ENCODE measurements around the gene FAM72B. TPM values are rescaled to one million over a fixed set of nuclear protein-coding genes. Genes with fewer than 3 reads are reported as not detected.
A peak's percentile ranks its signal among the peaks of the same experiment; 100 is the strongest.
"Not testable (repeated sequence)": the region's sequence is repeated elsewhere in the genome, so short reads cannot be mapped to it uniquely, and the experiment has no call there.

Gene FAM72B
- 2.1 and 3.1 TPM in 2 replicates for polyA plus RNA-seq (2011; rRNA removed)
- polyA minus RNA-seq (2011; rRNA and poly(A)+ RNA removed), result 1.2 and 2.4 TPM in 2 replicates

- H3K4me3 ChIP-seq (ENCODE audit: low read depth, low read length), result peak within 1 kb of the TSS; percentile 42
- CTCF ChIA-PET; H3K36me3 ChIP-seq (ENCODE audit: control insufficient read depth, insufficient read depth, low read length); POLR2A ChIA-PET; H3K27me3 ChIP-seq (ENCODE audit: control insufficient read depth, insufficient read depth, low read length): not testable (repeated sequence)
- DNase-seq (ENCODE audit: low read depth), result peak; percentile 100
Measured at GRCh38 chr1:121184290-121185127, at the start of gene FAM72B, which contains the start of gene SRGAP2C. TSS of gene FAM72B (minus strand) at chr1:121184340. CDS start at chr1:121183489, 851 bp downstream. TSS of gene SRGAP2C (plus strand) at chr1:121184975. CDS start at chr1:121187447, 2,472 bp downstream.

- CTCF ChIA-PET; DNase-seq (ENCODE audit: low read depth); POLR2A ChIA-PET; H3K4me3 ChIP-seq (ENCODE audit: low read depth, low read length); H3K36me3 ChIP-seq (ENCODE audit: control insufficient read depth, insufficient read depth, low read length); H3K27me3 ChIP-seq (ENCODE audit: control insufficient read depth, insufficient read depth, low read length): not testable (repeated sequence)
Measured at GRCh38 chr1:121232445-121233125, 48.4 kb upstream of the FAM72B start.

DNA sequence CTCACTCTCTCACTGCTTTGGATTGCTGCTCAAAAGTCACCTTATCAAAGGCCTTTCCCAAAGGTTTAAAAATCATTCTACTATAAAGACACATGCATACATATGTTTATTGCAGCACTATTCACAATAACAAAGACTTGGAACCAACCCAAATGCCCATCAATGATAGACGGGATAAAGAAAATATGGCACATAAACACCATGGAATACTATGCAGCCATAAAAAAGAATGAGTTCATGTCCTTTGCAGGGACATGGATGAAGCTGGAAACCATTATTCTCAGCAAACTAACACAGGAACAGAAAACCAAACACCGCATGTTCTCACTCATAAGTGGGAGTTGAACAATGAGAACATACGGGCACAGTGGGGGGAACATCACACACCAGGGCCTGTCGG is 46.5 kb upstream of the FAM72B start:
- H3K4me3 ChIP-seq (ENCODE audit: low read depth, low read length); H3K27me3 ChIP-seq (ENCODE audit: control insufficient read depth, insufficient read depth, low read length); DNase-seq (ENCODE audit: low read depth); POLR2A ChIA-PET; CTCF ChIA-PET; H3K36me3 ChIP-seq (ENCODE audit: control insufficient read depth, insufficient read depth, low read length): not testable (repeated sequence)

- POLR2A ChIA-PET, CTCF ChIA-PET: not testable (repeated sequence)
Measured at GRCh38 chr1:121227544-121228330, 43.6 kb upstream of the FAM72B start.

DNA sequence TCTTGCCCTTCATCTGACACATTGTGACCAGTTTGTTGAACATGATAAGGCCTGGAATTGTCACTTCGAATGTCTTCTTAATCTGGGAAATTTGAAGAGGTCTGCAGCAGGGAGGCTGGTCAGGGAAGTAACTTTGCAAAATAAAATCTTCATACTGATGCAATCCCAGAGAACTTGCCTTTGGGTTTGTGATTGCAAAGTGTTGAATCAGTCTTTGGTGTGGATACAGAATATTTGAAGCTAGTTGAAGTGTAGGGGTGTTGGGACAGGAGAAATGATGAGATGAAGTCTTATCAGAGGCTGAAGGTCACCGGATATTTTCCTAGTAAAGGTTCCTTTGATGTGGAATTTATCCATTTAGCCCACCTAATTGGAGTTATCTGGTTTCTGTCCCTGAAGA is 42.8 kb upstream of the FAM72B start:
- H3K4me3 ChIP-seq (ENCODE audit: low read depth, low read length); H3K27me3 ChIP-seq (ENCODE audit: control insufficient read depth, insufficient read depth, low read length); POLR2A ChIA-PET; H3K36me3 ChIP-seq (ENCODE audit: control insufficient read depth, insufficient read depth, low read length); CTCF ChIA-PET; DNase-seq (ENCODE audit: low read depth): not testable (repeated sequence)

More at GRCh38 chr1:121227544-121228330, 43.6 kb upstream of the FAM72B start:
- H3K27me3 ChIP-seq (ENCODE audit: control insufficient read depth, insufficient read depth, low read length); H3K4me3 ChIP-seq (ENCODE audit: low read depth, low read length); DNase-seq (ENCODE audit: low read depth); H3K36me3 ChIP-seq (ENCODE audit: control insufficient read depth, insufficient read depth, low read length): not testable (repeated sequence)

GRCh38 chr1:121226295-121226904 is 42.3 kb upstream of the FAM72B start:
- CTCF ChIA-PET, result not testable (repeated sequence)

DNA sequence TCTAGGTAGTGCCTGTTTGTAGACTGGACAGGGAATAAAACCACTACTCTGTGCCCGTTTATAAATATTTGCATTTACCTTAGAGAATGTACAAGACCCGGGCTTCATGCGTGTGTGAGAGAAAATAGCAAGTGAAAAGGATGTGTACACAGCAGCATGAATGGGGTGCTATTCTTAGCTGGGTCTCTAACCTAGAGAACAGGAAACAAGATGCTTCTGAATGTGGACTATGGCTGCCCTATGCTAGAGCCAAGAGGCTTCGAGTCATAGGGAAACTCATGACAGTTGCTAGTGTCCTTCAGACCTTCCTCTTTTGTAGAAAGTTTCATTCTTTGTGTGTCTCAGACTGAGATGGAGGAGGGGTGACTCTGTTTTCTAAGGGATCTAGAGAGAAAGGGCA is 40.6 kb upstream of the FAM72B start:
- H3K27me3 ChIP-seq (ENCODE audit: control insufficient read depth, insufficient read depth, low read length); DNase-seq (ENCODE audit: low read depth); POLR2A ChIA-PET; CTCF ChIA-PET; H3K36me3 ChIP-seq (ENCODE audit: control insufficient read depth, insufficient read depth, low read length); H3K4me3 ChIP-seq (ENCODE audit: low read depth, low read length): not testable (repeated sequence)

More at GRCh38 chr1:121226295-121226904, 42.3 kb upstream of the FAM72B start:
- POLR2A ChIA-PET; H3K27me3 ChIP-seq (ENCODE audit: control insufficient read depth, insufficient read depth, low read length); H3K36me3 ChIP-seq (ENCODE audit: control insufficient read depth, insufficient read depth, low read length); H3K4me3 ChIP-seq (ENCODE audit: low read depth, low read length); DNase-seq (ENCODE audit: low read depth): not testable (repeated sequence)

DNA sequence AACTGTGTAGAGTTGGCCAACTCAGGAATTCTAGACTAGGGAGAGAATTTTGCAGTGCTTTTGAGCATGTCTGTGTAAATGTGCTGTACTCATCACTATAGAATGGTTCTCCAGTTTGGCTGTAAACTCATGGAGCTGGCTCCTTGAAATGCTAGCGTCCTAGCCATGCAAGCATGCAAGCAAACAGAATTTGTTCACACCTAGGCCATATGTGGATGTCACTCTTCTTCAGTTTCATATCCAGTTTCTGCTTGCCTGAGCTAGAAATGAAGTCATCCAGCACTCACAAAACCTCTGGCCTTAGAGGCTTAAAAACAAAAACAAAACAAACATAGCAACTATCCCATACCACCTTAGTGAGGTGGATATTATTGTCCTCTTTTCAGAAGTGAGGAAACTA is 37.6 kb upstream of the FAM72B start:
- H3K4me3 ChIP-seq (ENCODE audit: low read depth, low read length); H3K36me3 ChIP-seq (ENCODE audit: control insufficient read depth, insufficient read depth, low read length); DNase-seq (ENCODE audit: low read depth); H3K27me3 ChIP-seq (ENCODE audit: control insufficient read depth, insufficient read depth, low read length); POLR2A ChIA-PET; CTCF ChIA-PET: not testable (repeated sequence)

DNA sequence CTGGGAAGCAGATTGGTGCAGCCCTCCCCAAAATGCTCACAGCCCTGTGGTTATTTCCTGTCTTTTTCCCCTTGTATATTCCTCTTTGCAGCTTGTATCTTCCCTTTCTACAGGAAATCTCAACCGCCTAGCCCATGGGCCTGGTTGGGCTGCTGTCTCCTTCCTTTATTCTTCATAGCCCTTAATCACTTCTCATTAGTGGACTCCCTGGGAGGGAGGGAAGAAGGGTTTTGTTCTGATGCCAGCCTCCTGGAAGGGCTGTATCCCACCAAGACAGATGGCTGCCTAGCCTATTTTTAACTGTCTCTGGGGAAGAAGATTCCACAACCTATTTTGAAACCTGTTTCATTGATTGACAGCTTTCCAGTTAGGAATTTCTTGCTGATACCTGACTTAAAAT is 32.5 kb upstream of the FAM72B start:
- CTCF ChIA-PET; POLR2A ChIA-PET; H3K27me3 ChIP-seq (ENCODE audit: control insufficient read depth, insufficient read depth, low read length); H3K4me3 ChIP-seq (ENCODE audit: low read depth, low read length); DNase-seq (ENCODE audit: low read depth); H3K36me3 ChIP-seq (ENCODE audit: control insufficient read depth, insufficient read depth, low read length): not testable (repeated sequence)

DNA sequence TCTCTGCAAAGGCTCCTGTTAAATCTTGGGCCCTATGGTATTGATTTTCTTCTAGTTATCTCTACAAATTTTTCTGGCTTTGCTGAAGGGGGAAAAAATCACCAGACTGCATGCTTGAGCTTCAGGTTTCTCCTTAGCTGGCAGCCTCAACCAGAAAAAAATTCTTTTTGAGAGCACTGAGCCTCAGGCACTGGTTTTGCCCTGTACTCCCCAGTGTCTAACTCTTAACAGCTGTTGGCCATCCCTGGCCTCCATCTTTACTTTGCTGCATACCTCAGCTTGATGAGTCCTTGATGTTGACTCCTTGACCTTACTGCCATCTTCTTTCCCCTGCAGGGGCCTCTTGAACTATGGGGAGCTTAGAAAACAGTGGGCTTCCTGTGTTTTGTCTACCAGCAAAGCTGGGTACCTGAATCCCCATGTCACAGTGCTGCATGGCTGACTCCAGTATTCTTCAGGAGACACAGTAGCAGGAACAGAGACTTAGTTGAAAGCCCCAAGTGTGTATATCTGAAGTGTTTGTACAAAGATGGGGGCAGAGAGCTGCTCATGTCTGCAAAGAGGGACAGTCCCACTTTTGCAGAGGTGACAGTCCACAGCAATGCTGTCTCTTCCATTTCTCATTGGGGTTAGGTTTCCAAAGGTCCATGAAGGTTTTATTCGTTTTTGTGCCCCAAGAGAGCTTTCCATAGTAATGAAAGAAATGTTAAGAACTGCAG is 31.7 kb upstream of the FAM72B start:
- POLR2A ChIA-PET; H3K27me3 ChIP-seq (ENCODE audit: control insufficient read depth, insufficient read depth, low read length); H3K36me3 ChIP-seq (ENCODE audit: control insufficient read depth, insufficient read depth, low read length); H3K4me3 ChIP-seq (ENCODE audit: low read depth, low read length); DNase-seq (ENCODE audit: low read depth); CTCF ChIA-PET: not testable (repeated sequence)

- H3K4me3 ChIP-seq (ENCODE audit: low read depth, low read length); POLR2A ChIA-PET; DNase-seq (ENCODE audit: low read depth); CTCF ChIA-PET; H3K36me3 ChIP-seq (ENCODE audit: control insufficient read depth, insufficient read depth, low read length); H3K27me3 ChIP-seq (ENCODE audit: control insufficient read depth, insufficient read depth, low read length): not testable (repeated sequence)
Measured at GRCh38 chr1:121214544-121215156, 30.5 kb upstream of the FAM72B start.

Data from BJ (cell line).